Ectodermal cell (in vitro differentiated cells): ENCODE results near the gene PKNOX1.
"Not testable (repeated sequence)": the region's sequence is repeated elsewhere in the genome, so short reads cannot be mapped to it uniquely, and the experiment has no call there.

Experiments used
- H3K27ac ChIP-seq: 2 replicates; pipeline ENCODE4 v1.7.0; 2013; ENCODE audit warnings: mild to moderate bottlenecking, low read depth, low read length; ENCODE audit not compliant: insufficient read depth, poor library complexity, severe bottlenecking
- H3K27me3 ChIP-seq: 2 replicates; pipeline ENCODE4 v1.7.0; 2013; ENCODE audit warnings: mild to moderate bottlenecking, low read length; ENCODE audit not compliant: insufficient read depth, control insufficient read depth, poor library complexity, severe bottlenecking
- H3K36me3 ChIP-seq: one replicate; pipeline ENCODE4 v1.7.0; 2013; ENCODE audit warnings: low read length; ENCODE audit not compliant: control insufficient read depth, insufficient read depth
- H3K4me1 ChIP-seq: one replicate; pipeline ENCODE4 v1.7.0; 2013; ENCODE audit warnings: low read length; ENCODE audit not compliant: control insufficient read depth, insufficient read depth
- H3K4me3 ChIP-seq: 2 replicates; pipeline ENCODE4 v1.7.0; 2013; ENCODE audit warnings: low read depth, low read length, control low read depth; ENCODE audit not compliant: insufficient read depth
- H3K9me3 ChIP-seq: 2 replicates; pipeline ENCODE4 v1.7.0; 2013; ENCODE audit warnings: mild to moderate bottlenecking, low read length, moderate library complexity; ENCODE audit not compliant: control insufficient read depth
- WGBS, 2 experiments: methylation state at CpG; one replicate each; pipeline ENCODE4 v1.1.7; 2013; ENCODE audit warnings: missing lambda C conversion rate in 2 of 2; 5-methylcytosine and 5-hydroxymethylcytosine counted together

Gene PKNOX1

DNA sequence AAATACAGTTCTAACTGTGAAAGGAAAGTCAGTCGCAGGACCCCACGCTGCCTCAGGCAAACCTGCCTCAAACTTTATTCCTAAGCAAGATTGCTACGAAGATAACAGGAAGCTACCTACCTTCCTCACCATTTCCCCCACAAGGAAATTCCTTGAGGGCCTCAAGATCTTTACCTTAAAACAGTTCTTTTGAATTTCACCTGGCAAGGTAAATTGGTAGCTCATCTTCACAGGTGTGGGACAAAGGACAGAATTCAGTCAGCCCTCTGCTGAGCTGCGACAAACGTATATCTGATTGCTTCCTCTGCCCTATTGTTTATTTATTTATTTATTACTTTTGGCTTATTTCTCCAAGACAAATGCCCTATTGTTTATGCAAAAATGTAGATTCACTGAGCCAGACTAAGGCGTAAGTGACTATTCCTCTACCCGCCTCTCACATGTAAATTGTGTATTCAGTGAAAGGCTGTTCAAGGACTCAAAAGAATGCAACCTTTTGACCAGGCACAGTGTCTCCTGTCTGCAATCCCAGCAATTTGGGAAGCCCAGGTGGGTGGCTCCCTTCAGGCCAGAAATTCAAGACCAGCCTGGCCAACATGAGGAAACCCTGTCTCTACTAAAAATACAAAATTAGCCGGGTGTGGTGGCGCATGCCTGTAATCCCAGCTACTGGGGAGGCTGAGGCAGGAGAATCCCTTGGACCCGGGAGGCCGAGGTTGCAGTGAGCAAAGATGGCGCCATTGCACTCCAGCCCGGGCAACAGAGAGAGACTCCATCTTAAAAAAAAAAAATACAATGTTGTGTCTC, 17.3 kb upstream of the PKNOX1 start:
- Histone ChIP-seq H3K27me3 (no peaks in the 10 kb centered on the region), H3K4me1 (no peaks in the 10 kb centered on the region), H3K36me3 (no peaks in the 10 kb centered on the region), H3K27ac (no peak overlapping the region), H3K4me3 (no peak overlapping the region), H3K9me3 (no peaks in the 10 kb centered on the region)
- WGBS, 2 experiments: 69 to 72% methylated on average over 13 of the region's 13 CpGs

DNA sequence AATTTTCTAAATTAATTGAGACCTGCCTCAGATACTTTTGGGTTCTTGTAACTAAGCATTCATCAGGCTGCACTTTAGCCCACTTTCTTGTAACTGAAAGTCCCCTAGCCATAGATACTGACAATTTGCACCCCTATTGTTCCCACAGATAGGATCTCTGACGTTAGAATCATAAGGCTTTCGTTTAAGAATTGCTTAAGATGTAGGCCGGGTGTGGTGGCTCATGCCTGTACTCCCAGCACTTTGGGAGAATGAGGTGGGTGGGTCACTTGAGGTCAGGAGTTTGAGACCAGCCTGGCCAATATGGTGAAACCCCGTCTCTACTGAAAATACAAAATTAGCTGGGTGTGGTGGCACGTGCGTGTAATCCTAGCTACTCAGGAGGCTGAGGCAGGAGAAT, 16.2 kb upstream of the PKNOX1 start:
- not testable (repeated sequence) for H3K4me1 ChIP-seq

GRCh38 chr21:42959728-42960127, 14.6 kb upstream of the PKNOX1 start:
- H3K36me3 ChIP-seq: no peaks in the 10 kb centered on the region
- H3K27me3 ChIP-seq: no peaks in the 10 kb centered on the region
- no peak overlapping the region for H3K4me3 ChIP-seq
- H3K9me3 ChIP-seq: no peaks in the 10 kb centered on the region
- WGBS, 2 experiments: 52 to 73% methylated on average over 3 of the region's 3 CpGs
- H3K4me1 ChIP-seq: no peaks in the 10 kb centered on the region
- no peak overlapping the region for H3K27ac ChIP-seq

More for the DNA sequence above, 16.2 kb upstream of the PKNOX1 start:
- H3K4me3 ChIP-seq, H3K27ac ChIP-seq, H3K36me3 ChIP-seq, H3K27me3 ChIP-seq, H3K9me3 ChIP-seq: not testable (repeated sequence)
- WGBS, 2 experiments: 90 to 92% methylated on average over 6 of the region's 6 CpGs

- no peak overlapping the region for H3K27ac ChIP-seq
- no peaks in the 10 kb centered on the region for H3K27me3 ChIP-seq
- H3K36me3 ChIP-seq: no peaks in the 10 kb centered on the region
- no peak overlapping the region for H3K4me3 ChIP-seq
- H3K4me1 ChIP-seq: no peaks in the 10 kb centered on the region
- WGBS, 2 experiments: 79 to 81% methylated on average over 6 of the region's 6 CpGs
- no peaks in the 10 kb centered on the region for H3K9me3 ChIP-seq
Measured at GRCh38 chr21:42962380-42963007, 11.9 kb upstream of the PKNOX1 start.

DNA sequence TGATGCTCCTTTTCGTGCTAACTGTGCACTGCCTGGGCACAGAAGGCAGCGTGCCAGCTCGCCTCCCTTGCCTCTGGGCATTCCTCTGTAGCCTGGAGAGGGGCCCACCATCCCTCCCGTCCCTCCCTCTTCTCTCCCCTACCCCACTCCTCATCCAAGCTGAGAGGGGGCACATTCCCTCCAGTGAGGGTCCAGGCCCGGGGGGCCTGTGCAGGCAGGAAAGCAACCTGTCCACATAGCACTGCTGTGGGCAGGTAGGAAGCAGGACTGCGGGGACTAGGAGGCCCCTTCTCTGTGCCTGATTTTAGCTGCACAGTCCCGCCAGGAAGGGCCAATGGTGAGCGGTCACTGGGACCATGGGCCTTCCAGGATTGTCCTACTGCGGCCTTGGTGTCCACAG, 10.3 kb upstream of the PKNOX1 start:
- Histone ChIP-seq H3K9me3 (no peaks in the 10 kb centered on the region), H3K4me3 (no peak overlapping the region), H3K27me3 (no peaks in the 10 kb centered on the region), H3K4me1 (no peaks in the 10 kb centered on the region), H3K27ac (no peak overlapping the region), H3K36me3 (no peaks in the 10 kb centered on the region)
- 93 to 94% methylated on average over 9 of the region's 9 CpGs for WGBS, 2 experiments

DNA sequence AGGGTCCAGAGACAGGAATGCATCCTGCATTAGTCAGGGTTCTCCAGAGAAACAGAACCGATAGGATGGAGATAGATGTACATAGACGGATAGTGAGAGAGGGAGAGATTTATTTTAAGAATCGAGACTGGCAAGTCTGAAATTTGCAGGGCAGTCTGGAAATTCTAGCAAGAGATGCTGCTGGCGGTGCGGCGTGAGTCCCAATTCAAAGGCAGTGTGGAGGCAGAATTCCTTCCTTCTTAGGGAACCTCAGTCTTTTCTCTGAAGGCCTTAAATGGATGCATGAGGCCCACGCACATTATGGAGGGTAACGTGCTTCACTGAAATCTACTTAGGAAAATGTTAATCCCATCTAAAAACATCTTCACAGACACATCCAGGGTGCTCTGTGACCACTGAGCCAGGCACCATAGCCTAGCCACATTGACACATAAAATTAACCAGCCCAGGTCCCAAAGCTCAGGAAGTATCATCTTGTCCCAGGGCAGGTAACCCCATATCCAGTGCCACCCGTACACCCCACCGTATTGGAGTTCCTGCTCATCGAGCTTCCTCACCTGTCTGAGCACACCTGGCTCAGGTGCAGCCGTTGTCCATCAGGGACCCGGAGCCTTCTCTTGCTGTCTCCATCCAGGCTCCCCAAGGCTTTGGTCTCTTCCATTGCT, 9.7 kb upstream of the PKNOX1 start:
- H3K27ac ChIP-seq: no peak overlapping the region
- H3K36me3 ChIP-seq: no peaks in the 10 kb centered on the region
- WGBS, 2 experiments: 93 to 95% methylated on average over 13 of the region's 13 CpGs
- no peaks in the 10 kb centered on the region for H3K4me1 ChIP-seq
- H3K9me3 ChIP-seq: no peaks in the 10 kb centered on the region
- H3K4me3 ChIP-seq: no peak overlapping the region
- no peaks in the 10 kb centered on the region for H3K27me3 ChIP-seq

GRCh38 chr21:42965211-42965560, 9.2 kb upstream of the PKNOX1 start:
- no peaks in the 10 kb centered on the region for H3K27me3 ChIP-seq
- H3K4me3 ChIP-seq: no peak overlapping the region
- H3K36me3 ChIP-seq: no peaks in the 10 kb centered on the region
- H3K9me3 ChIP-seq: no peaks in the 10 kb centered on the region
- 62 to 63% methylated on average over 3 of the region's 3 CpGs for WGBS, 2 experiments
- no peaks in the 10 kb centered on the region for H3K4me1 ChIP-seq
- no peak overlapping the region for H3K27ac ChIP-seq

DNA sequence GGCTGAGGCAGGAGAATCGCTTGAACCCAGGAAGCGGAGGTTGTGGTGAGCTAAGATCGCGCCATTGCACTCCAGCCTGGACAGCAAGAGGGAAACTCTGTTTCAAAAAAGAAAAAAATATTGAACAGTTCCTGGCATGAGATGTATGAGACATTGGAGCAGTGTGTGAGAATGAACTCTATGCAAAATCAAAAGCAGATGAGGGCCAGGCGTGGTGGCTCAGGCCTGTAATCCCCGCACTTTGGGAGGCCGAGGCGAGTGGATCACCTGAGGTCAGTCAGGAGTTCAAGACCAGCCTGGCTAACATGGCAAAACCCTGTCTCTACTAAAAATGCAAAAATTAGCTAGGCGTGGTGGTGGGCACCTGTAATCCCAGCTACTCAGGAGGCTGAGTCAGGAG, 6.7 kb upstream of the PKNOX1 start:
- not testable (repeated sequence) for H3K4me3 ChIP-seq
- 95 to 96% methylated on average over 9 of the region's 9 CpGs for WGBS, 2 experiments

GRCh38 chr21:42969193-42969600, 5.2 kb upstream of the PKNOX1 start:
- Histone ChIP-seq H3K27me3 (no peaks in the 10 kb centered on the region), H3K9me3 (no peaks in the 10 kb centered on the region), H3K27ac (no peak overlapping the region), H3K4me1 (no peaks in the 10 kb centered on the region), H3K36me3 (no peaks in the 10 kb centered on the region), H3K4me3 (no peak overlapping the region)
- 88 to 90% methylated on average over 6 of the region's 6 CpGs for whole genome bisulfite sequencing, 2 experiments

More for the DNA sequence above, 6.7 kb upstream of the PKNOX1 start:
- H3K27me3 ChIP-seq, H3K36me3 ChIP-seq, H3K9me3 ChIP-seq, H3K27ac ChIP-seq, H3K4me1 ChIP-seq: not testable (repeated sequence)

GRCh38 chr21:42970946-42971653, 3.3 kb upstream of the PKNOX1 start:
- Histone ChIP-seq H3K9me3 (no peaks in the 10 kb centered on the region), H3K27ac (no peak overlapping the region), H3K27me3 (no peaks in the 10 kb centered on the region), H3K36me3 (no peaks in the 10 kb centered on the region), H3K4me3 (no peak overlapping the region), H3K4me1 (no peaks in the 10 kb centered on the region)
- 87 to 89% methylated on average over 7 of the region's 7 CpGs for whole genome bisulfite sequencing, 2 experiments
